HepG2 (cell line): ENCODE measurements around the gene CACNA1I. TPM values are rescaled to one million over a fixed set of nuclear protein-coding genes. Genes with fewer than 3 reads are reported as not detected.

Source experiments
- ATF7 ChIP-seq, 2 experiments: fragments of 450-650 bp in 1 of 2; sonication (generic) in 1 of 2; formaldehyde crosslinking in 1 of 2; IDR thresholded peaks; 2 replicates each; pipeline versions ENCODE4 v1.4.0 to v1.6.1; 2016 to 2020; ENCODE audit warnings: antibody characterized with exemption in 1 of 2, mild to moderate bottlenecking in 1 of 2, missing genetic modification reagents in 1 of 2
- BORCS8-MEF2B ChIP-seq: sonication (generic); formaldehyde crosslinking; IDR thresholded peaks from 2 replicates; pipeline ENCODE4 v1.8.0; 2022; ENCODE audit warnings: mild to moderate bottlenecking, missing genetic modification reagents
- MEF2D ChIP-seq: sonication (generic); formaldehyde crosslinking; IDR thresholded peaks from 2 replicates; pipeline ENCODE4 v1.5.1; 2020; ENCODE audit warnings: mild to moderate bottlenecking, missing genetic modification reagents
- MEIS1 ChIP-seq: sonication (generic); formaldehyde crosslinking; IDR thresholded peaks from 2 replicates; pipeline ENCODE4 v1.9.0; 2021; ENCODE audit warnings: mild to moderate bottlenecking, missing genetic modification reagents, moderate library complexity, borderline replicate concordance
- PHB2 ChIP-seq: fragments of 450-650 bp; IDR thresholded peaks from 2 replicates; pipeline ENCODE4 v1.6.1; 2018; ENCODE audit not compliant: partially characterized antibody
- PPARG ChIP-seq: conservative IDR thresholded peaks from 2 replicates; pipeline ENCODE4 v1.6.1; 2016; ENCODE audit warnings: missing biosample characterization, missing genetic modification reagents
- PRPF4 ChIP-seq: fragments of 200-400 bp; formaldehyde crosslinking; IDR thresholded peaks from 2 replicates; pipeline ENCODE4 v1.6.1; 2016; ENCODE audit warnings: low read length, low read depth; ENCODE audit not compliant: poor library complexity, severe bottlenecking
- REPIN1 ChIP-seq: sonication (generic); formaldehyde crosslinking; IDR thresholded peaks from 2 replicates; pipeline ENCODE4 v1.8.0; 2022; ENCODE audit warnings: missing genetic modification reagents, low read depth, mild to moderate bottlenecking, borderline replicate concordance
- SATB2 ChIP-seq: sonication (generic); formaldehyde crosslinking; IDR thresholded peaks from 2 replicates; pipeline ENCODE4 v1.5.0; 2020; ENCODE audit warnings: missing genetic modification reagents
- ZFX ChIP-seq: sonication (generic); formaldehyde crosslinking; IDR thresholded peaks from 2 replicates; pipeline ENCODE4 v1.4.0; 2020; ENCODE audit warnings: mild to moderate bottlenecking, low read depth, missing genetic modification reagents, moderate library complexity
- ZNF3 ChIP-seq: IDR thresholded peaks from 2 replicates; pipeline ENCODE4 v1.7.0; 2017; ENCODE audit warnings: inconsistent platforms
- ZNF329 ChIP-seq: sonication (generic); formaldehyde crosslinking; IDR thresholded peaks from 2 replicates; pipeline ENCODE4 v1.9.0; 2021; ENCODE audit warnings: low read depth, mild to moderate bottlenecking, missing genetic modification reagents
- ZNF451 ChIP-seq: sonication (generic); formaldehyde crosslinking; IDR thresholded peaks from 2 replicates; pipeline ENCODE4 v1.5.0; 2020; ENCODE audit warnings: mild to moderate bottlenecking, missing genetic modification reagents
- ZNF841 ChIP-seq: sonication (generic); formaldehyde crosslinking; IDR thresholded peaks from 2 replicates; pipeline ENCODE4 v1.8.1; 2023; ENCODE audit warnings: missing genetic modification reagents, borderline replicate concordance
- ZSCAN30 ChIP-seq: sonication (generic); formaldehyde crosslinking; IDR thresholded peaks from 2 replicates; pipeline ENCODE4 v1.5.0; 2020; ENCODE audit warnings: mild to moderate bottlenecking, missing genetic modification reagents
- polyA plus RNA-seq, 8 experiments: library from polyadenylated mRNA; depleted of rRNA in 3 of 8; stranded (reverse) in 7 of 8; unstranded in 1 of 8; fragments of >200 nt; fragmentation: Illumina TruSeq in 4 of 8; extraction: Trizol in 4 of 8; gene quantifications; 2 replicates each; pipeline versions ENCODE4 v1.2.1 to v1.2.3, GENCODE V29; 2011 to 2016; ENCODE audit warnings: low read depth in 4 of 8, missing spikeins in 1 of 8, mixed read lengths in 1 of 8; ENCODE audit not compliant: insufficient read depth in 1 of 8
- total RNA-seq, 5 experiments: library from RNA; depleted of rRNA; stranded (reverse); fragments of >200 nt; fragmentation: Illumina TruSeq; extraction: Trizol; gene quantifications; 2 replicates each; pipeline ENCODE4 v1.2.3, GENCODE V29; 2016; ENCODE audit warnings: low read depth in 1 of 5
- TF ChIP-seq, protein P1 (sequence below): sonication (generic); formaldehyde crosslinking; IDR thresholded peaks from 2 replicates; pipeline ENCODE4 v1.5.1; 2020; ENCODE audit warnings: mild to moderate bottlenecking, missing genetic modification reagents
- TF ChIP-seq, protein P2 (sequence below): sonication (generic); formaldehyde crosslinking; IDR thresholded peaks from 2 replicates; pipeline ENCODE4 v1.8.0; 2022; ENCODE audit warnings: missing genetic modification reagents, low read depth, mild to moderate bottlenecking, borderline replicate concordance
- TF ChIP-seq, protein P3 (sequence below): sonication (generic); formaldehyde crosslinking; IDR thresholded peaks from 2 replicates; pipeline ENCODE4 v1.5.0; 2020; ENCODE audit warnings: missing genetic modification reagents
- TF ChIP-seq, protein P4 (sequence below): sonication (generic); formaldehyde crosslinking; conservative IDR thresholded peaks from 2 replicates; pipeline ENCODE4 v1.8.0; 2022; ENCODE audit warnings: low read depth, missing genetic modification reagents
- TF ChIP-seq, protein P5 (sequence below): sonication (generic); formaldehyde crosslinking; IDR thresholded peaks from 2 replicates; pipeline ENCODE4 v1.4.0; 2020; ENCODE audit warnings: missing genetic modification reagents

The CACNA1I gene
- total and polyA plus RNA-seq, 2 of the 13 experiments (the other 11 are each of a cell fraction or from before 2014, with no cell fraction given), result not detected

DNA sequence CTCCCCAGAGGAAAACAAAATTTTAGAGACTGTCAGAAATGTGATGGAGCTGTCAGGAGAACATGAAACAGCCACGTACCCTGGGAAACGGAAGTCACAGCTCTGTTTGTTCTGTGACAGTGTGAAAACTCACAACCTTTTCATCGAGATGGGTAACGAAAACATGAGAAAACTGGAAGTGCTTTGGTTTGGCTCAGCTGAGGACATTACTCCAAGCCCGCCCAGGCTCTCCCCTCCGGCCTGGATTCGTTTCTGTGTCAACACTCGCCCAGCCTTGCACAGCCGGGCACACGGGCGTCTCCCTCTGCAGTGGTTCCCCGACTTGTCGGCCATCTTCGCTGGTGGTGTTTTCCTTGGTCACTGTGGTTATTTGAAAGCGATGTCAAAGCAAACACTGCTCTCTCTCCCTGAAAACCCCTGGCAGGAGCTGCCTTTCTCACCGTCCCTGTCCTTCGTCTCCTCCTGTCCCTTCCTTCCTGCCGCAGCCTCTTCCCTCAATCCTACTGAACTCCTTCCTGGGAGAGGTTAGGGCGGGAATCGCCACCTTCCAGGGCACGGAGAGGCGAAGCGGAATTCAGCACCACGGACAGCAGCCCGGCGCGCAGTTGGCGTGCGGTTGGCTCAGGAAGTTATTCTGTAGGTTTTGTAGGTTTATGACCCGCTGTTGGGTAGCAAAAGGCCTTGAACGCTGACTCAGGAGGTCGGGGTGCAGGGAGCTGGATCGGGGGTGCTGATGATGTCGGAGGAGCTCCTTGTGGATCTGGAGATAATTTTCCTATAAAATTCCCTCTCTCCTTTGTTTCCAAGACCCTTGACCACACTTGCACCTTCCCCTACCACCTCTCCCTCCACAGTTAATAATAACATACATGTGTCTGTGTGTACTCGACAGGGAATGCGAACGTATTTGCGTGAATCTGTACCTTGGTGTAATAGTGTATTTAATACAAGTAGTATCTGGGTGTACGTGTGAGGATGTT lies 24.9 kb upstream of the CACNA1I start (continued):
- TF ChIP-seq ZFX (CRISPR knock-in tag), result no peak
- no peak for TF ChIP-seq PRPF4
- TF ChIP-seq, protein P1, sequence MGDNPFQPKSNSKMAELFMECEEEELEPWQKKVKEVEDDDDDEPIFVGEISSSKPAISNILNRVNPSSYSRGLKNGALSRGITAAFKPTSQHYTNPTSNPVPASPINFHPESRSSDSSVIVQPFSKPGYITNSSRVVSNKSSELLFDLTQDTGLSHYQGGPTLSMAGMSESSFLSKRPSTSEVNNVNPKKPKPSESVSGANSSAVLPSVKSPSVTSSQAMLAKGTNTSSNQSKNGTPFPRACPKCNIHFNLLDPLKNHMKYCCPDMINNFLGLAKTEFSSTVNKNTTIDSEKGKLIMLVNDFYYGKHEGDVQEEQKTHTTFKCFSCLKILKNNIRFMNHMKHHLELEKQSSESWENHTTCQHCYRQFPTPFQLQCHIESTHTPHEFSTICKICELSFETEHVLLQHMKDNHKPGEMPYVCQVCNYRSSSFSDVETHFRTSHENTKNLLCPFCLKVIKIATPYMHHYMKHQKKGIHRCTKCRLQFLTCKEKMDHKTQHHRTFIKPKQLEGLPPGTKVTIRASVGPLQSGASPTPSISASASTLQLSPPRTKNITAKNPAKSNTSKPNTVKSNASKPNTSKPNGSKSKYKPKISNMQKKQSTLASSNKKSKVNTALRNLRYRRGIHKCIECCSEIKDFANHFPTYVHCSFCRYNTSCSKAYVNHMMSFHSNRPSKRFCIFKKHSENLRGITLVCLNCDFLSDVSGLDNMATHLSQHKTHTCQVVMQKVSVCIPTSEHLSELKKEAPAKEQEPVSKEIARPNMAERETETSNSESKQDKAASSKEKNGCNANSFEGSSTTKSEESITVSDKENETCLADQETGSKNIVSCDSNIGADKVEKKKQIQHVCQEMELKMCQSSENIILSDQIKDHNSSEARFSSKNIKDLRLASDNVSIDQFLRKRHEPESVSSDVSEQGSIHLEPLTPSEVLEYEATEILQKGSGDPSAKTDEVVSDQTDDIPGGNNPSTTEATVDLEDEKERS (CRISPR knock-in tag), result no peak; the same call in 1 of the 2 replicates
- TF ChIP-seq ZNF451 (CRISPR knock-in tag), result no peak
- TF ChIP-seq ZNF841, result no peak
- TF ChIP-seq PPARG (CRISPR knock-in tag), result 0 out of 2 replicates have a peak, but pooled peaks have one; percentile 61
- peak; percentile 69; the same call in 1 of the 2 replicates for TF ChIP-seq ZNF329
- TF ChIP-seq ZNF3 (CRISPR knock-in tag), result no peak
- TF ChIP-seq, protein P2, sequence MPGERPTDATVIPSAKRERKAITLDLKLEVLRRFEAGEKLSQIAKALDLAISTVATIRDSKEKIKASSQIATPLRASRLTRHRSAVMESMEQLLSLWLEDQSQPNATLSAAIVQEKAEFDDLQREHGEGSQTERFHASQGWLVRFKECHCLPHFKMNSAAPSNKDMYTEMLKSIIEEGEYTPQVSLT (CRISPR knock-in tag), result no peak
- TF ChIP-seq, protein P3, sequence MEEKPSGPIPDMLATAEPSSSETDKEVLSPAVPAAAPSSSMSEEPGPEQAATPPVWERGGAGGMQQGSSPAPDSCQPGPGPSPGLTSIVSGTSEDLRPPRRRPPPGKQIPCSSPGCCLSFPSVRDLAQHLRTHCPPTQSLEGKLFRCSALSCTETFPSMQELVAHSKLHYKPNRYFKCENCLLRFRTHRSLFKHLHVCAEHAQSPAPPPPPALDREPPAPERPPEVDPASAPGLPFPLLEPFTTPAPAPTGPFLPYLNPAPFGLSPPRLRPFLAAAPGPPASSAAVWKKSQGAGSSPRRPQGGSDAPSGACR (CRISPR knock-in tag), result no peak
- TF ChIP-seq, protein P4, sequence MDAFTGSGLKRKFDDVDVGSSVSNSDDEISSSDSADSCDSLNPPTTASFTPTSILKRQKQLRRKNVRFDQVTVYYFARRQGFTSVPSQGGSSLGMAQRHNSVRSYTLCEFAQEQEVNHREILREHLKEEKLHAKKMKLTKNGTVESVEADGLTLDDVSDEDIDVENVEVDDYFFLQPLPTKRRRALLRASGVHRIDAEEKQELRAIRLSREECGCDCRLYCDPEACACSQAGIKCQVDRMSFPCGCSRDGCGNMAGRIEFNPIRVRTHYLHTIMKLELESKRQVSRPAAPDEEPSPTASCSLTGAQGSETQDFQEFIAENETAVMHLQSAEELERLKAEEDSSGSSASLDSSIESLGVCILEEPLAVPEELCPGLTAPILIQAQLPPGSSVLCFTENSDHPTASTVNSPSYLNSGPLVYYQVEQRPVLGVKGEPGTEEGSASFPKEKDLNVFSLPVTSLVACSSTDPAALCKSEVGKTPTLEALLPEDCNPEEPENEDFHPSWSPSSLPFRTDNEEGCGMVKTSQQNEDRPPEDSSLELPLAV (CRISPR knock-in tag), result no peak
- peak; percentile 90 for TF ChIP-seq SATB2 (CRISPR knock-in tag)
- TF ChIP-seq PHB2, result no peak
- TF ChIP-seq MEIS1 (CRISPR knock-in tag), result no peak
- TF ChIP-seq BORCS8-MEF2B (CRISPR knock-in tag), result peak; percentile 97
- TF ChIP-seq ATF7 (IDR thresholded peaks at IDR 0.05), result no peak
- no peak for TF ChIP-seq ATF7 (CRISPR knock-in tag; IDR thresholded peaks at IDR 0.05)
- TF ChIP-seq REPIN1 (CRISPR knock-in tag), result peak; percentile 62; the same call in 1 of the 2 replicates
- TF ChIP-seq, protein P5, sequence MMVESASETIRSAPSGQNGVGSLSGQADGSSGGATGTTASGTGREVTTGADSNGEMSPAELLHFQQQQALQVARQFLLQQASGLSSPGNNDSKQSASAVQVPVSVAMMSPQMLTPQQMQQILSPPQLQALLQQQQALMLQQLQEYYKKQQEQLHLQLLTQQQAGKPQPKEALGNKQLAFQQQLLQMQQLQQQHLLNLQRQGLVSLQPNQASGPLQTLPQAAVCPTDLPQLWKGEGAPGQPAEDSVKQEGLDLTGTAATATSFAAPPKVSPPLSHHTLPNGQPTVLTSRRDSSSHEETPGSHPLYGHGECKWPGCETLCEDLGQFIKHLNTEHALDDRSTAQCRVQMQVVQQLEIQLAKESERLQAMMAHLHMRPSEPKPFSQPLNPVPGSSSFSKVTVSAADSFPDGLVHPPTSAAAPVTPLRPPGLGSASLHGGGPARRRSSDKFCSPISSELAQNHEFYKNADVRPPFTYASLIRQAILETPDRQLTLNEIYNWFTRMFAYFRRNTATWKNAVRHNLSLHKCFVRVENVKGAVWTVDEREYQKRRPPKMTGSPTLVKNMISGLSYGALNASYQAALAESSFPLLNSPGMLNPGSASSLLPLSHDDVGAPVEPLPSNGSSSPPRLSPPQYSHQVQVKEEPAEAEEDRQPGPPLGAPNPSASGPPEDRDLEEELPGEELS (CRISPR knock-in tag), result peak; percentile 56; the same call in 1 of the 2 replicates
- peak; percentile 69; the same call in 1 of the 2 replicates for TF ChIP-seq MEF2D
- TF ChIP-seq ZSCAN30 (CRISPR knock-in tag), result 0 out of 2 replicates have a peak, but pooled peaks have one; percentile 56
